HG03103 (cell line): Measurements from ENCODE around the gene KCNJ12.
"Not testable (repeated sequence)": the region's sequence is repeated elsewhere in the genome, so short reads cannot be mapped to it uniquely, and the experiment has no call there.

Experiments used
- ATAC-seq: cut with Tn5 transposase; IDR thresholded peaks from one replicate; pipeline ENCODE4 v1.9.1; 2021; ENCODE audit warnings: low read depth; ENCODE audit not compliant: unreplicated experiment

The KCNJ12 gene

DNA sequence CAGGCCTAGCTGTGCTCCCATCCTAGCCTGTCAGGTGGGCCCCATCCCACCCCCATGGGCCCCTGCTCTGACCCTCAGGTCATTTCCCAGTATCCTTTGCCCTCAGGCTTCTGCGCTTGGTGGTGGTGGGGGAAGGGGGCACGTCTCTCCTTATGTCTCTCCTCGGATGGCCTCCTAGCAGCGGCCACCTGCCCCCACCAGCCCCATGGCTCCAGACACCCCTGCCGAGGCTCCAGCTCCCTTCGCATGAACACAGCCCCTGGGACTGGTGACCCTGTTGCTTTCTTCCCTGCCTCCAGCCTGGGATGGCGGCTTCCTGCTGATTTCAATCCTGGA lies 27.3 kb upstream of the KCNJ12 start:
- ATAC-seq = not testable (repeated sequence)

DNA sequence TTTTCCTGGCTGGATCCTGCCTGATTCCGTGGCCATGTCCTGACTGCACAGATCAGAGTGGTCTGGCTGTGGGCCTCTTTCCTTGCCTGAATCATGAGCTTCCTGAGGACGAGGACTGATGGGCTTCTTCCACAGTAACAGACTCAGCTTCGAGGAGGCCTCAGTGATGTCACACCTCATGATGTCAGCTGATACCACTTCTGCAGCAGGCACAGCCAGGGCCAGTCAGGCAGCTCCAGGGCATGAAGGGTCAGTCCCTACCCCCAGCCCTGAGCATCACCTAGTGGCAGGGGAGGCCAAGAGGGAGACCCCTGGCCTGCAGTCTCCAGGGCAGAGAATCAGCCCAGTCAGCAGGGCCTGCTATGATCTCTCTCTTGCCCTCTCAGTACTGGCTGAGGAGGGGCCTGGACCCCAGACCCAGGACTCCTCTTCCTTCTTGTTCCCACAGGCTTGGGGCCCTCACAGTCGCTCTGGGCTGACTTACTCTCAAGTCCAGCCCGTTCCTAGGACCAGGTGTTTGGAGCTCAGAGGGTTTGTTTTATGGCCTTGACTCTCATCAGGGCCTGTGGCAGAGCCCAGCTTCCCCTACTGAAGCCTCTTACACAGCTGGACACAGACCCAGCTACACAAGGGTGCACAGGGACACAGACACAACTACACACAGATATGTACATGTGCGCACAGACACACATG lies 26.7 kb upstream of the KCNJ12 start:
- not testable (repeated sequence) for ATAC-seq

DNA sequence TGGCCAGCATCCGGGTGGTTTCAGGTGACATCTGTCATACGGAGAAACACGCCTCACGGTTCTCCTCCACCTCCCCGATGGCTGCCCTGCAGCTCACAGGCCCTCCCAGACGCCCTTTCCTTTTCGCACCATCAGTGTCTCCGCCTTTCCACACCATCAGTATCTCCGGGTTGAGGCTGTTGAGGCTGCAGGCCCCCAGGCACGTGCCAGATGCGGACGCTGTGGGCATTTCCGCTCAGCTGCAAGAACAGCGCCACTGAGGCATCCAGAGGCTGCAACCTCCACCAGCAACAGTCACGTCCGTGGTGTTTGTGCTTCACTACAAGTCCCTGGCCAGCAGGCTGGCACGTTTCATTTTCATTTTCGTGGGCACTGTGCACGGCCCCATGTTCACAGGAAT lies 25.7 kb upstream of the KCNJ12 start:
- ATAC-seq = not testable (repeated sequence)

DNA sequence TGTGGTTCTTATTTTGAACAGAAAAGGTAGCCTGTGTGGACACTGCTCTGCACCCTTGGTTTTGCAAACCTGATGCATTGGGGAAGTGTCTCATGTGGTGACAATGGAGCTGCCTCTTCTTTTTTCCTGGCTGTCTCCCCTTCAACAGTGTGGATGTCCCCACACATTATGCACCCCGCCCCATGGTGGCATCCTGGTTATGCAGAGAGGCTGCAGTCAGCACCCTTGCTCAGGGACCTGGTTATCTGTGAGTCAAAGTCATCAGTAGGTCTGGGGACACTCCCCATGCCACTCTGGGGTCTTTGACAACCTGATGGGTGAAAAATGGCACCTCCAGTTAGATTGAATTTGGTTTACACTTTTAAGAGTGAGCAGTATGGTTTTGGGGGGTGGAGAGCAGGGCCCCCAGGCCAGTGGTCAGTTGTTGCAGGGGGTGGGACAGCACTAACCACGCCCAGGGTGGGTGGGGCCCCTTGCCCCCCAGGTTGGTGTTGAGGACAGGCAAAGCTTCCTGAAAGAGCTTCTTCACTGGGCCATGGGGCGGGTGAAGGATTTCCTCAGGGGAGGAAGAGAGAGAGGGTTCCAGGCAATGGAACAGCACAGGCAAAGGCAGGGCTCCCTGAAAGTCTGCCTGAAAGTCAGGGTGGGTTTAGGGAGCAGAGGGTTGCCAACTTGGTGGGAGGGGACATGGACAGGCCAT lies 24.6 kb upstream of the KCNJ12 start:
- no peak for ATAC-seq

DNA sequence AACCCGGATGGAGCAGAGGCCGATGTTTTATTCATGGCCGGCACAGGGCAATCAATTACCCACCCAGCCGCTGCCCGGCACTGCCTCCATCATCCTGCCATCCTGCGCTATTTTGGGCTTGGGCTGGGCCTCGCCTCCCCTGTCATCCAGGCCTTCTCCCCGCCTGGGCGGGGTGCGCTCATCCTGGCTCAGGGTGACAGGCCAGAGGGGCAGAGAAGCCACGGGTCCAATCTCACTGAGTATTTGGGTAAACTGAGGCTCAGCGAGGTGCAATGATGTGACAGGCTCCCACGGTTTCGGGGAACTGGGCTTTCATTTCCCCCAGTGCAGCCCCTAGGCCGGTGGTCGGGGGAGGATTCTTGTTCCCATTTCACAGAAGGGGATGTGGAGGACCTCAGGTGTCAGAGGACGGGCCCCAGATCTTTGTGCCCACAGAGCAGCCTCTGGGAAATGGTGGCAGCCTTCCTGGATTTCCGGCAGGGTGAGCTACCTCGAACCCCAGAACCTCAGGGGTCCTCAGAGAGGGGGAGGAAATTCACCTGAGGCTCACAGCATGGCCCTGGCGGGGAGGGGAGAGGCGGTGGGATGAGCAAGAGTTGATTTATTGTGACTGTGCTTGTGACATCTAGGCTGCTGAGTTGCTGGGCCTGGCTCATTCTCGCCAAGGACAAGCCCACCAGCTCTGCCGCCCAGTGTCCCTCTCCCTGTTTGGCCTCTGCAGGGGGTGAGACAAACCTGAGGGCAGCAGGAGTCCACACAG lies 23.8 kb upstream of the KCNJ12 start:
- no peak for ATAC-seq

DNA sequence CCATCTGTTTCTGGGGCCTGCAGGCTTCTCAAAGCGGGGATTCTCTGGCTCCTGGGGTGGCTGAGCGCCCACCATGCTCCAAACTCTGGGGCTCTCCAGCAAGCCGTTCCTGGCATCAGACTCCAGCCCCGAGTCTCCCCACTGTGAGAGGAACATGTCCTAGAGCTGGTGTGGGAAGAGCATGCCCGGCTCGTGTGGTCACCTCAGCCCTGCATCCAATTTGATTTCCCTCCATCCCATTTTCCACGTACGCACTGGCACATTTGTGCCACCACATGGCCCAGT lies 23.2 kb upstream of the KCNJ12 start:
- no peak for ATAC-seq

DNA sequence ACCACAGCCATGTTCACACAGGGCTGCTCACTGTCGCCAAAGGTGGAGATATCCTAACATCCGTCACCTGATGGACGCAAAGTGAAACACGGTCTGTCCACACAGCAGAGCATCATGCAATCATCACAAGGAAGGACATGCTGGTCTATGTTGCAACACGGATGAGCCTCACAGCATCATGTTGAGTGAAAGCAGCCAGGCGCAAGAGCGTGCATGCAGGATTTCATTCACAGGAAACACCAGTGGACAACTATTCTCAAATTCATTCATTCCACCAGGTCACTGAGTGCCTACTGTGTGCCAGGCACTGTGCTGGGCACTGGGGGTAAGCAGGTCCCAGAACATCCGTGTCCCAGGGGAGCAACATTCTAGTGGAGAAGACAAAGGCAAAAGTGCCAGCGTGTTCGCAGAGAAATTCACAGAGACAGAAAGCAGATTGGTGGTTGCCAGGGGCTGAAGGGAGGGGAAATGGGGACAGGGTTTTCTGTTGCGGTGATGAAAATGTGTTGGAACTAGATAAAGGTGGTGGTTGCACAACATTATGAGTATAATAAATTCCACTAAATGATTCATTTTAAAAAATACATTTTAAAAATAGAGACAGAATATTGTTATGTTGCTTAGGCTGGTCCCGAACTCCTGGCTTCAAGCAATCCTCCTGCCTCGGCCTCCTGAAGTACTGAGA lies 22.7 kb upstream of the KCNJ12 start:
- ATAC-seq = no peak

DNA sequence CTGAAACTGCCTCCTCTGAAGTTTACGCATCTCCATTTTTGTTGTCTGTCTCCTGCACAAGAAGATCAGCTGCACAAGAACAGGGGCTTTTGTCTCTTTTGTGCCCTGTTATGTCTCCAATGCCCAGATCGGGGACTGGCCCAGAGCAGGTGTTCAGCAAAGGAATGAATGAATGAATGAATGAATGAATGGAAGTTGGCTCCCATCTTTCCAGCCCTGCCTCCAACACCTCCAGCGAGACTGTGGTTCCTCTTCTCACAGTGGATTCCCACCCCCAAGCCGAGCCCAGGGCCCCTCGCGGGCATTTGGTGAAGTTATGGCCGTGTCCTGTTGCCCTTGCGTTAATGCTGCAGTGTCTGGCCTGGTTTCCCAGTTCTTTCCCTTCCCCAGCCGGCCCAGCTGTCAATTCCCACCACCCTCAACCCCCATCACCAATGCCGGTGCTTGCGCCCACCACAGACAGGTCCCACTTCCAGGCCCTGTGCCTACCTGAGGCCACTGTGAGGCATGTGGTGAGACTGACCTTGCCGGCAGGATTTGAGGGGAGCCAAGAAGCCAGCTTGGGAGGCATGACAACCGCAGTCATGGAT lies 21.3 kb upstream of the KCNJ12 start:
- no peak for ATAC-seq

DNA sequence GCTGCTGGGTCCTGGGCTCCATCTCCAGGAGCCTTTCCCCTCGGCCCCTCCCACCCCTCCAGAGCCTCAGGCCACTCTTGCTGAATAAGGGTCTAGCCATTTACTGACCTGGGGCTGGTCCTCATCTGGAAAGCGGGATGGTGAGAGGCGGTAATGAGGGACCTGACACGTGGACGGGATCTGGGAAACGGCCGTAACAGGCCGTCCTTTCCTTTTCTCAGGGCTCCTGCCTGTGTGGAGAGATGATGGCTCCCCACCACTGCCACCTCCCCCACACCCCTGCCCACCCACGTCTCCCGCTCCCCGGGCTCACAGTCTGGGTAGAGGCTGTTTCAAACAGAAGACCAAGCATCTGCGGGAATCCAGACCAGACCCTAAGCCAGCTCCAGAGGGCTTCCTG lies 20.6 kb upstream of the KCNJ12 start:
- no peak for ATAC-seq

DNA sequence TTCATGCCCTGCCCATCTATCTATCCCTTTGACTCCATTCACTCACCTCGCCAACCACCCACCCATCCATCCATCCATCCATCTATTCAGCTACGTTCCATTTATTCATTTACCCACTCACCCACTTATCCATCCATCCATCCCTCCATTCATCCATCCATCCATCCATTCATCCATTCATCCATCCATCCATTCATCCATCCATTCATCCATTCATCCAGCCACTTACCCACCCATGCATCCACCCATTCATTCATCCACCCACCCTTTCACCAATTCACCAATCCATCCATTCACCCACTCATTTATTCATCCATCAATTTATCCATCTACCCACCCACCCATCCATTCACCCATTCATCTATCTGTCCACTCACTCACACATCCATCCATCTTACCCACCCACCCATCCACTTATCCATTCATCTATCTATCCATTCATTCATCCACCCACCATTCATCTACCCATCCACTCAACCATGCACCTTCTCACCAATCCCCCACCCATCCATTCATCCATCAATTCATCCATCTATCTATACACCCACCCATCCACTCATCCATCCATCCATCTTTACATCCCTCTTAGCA lies 19.5 kb upstream of the KCNJ12 start:
- no peak for ATAC-seq

DNA sequence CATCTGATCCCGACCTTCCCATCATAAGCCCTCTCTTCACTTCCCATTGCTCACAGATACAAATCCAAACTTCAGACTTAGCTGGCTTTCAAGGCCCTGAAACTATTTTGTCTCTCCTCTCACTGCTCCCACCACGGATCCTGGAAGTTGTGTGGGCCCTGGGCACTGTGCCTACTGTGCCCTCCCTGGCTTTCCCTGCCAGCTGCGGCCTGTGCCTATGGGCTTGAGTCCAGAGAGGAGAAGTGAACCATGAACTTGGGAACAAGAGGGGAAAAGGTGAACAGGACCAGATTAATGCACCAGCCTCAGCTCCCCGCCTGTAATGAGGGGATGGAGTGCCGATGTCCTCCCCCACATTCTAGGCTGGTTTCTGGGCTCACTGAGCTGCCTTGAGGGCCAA lies 18.9 kb upstream of the KCNJ12 start:
- no peak for ATAC-seq

DNA sequence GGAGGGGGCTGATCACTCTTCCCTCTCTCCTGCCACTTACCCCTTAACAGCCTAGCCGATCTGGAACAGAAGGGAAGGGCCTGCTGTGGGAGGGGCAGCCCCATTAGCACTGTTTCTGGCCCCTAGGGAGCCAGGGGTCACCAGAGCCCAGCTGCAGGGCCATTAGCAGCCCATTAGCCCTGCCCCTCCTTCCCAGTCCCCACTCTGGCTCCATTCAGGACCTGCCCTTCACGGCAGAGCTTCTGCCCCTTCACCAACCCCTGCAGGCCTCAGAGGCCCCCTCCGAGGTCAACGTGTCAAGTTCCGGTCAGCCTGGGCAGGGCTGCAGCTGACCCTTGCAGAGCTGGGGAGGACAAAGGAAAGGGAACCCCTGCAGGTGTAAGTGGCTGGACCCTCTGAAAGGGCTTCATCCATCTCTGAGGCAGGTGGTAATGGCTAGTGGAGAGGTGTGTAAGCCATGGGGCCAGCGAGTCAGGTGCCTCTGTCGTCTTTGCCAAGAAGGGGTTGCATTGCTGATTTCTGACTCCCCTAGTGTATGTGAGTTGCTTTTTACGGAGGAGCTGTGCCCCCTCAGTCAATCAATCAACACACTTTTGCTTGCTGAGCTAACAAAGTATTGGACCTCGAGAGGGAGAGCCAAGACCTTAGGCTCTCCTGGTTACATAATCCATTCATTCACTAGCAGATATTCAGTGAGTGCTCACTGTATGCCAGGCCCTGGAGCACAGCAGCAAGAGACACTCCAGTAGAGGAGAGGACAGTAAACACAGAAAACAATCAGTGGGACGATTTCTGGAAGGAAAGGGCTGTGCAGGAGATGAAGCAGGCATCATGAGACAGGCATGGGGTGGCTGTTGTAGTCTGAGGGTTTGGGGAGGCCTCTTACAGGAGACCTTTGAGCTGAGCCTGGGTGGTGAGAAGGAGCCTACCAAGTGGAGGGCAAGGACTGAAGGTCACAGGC lies 18.2 kb upstream of the KCNJ12 start:
- no peak for ATAC-seq

DNA sequence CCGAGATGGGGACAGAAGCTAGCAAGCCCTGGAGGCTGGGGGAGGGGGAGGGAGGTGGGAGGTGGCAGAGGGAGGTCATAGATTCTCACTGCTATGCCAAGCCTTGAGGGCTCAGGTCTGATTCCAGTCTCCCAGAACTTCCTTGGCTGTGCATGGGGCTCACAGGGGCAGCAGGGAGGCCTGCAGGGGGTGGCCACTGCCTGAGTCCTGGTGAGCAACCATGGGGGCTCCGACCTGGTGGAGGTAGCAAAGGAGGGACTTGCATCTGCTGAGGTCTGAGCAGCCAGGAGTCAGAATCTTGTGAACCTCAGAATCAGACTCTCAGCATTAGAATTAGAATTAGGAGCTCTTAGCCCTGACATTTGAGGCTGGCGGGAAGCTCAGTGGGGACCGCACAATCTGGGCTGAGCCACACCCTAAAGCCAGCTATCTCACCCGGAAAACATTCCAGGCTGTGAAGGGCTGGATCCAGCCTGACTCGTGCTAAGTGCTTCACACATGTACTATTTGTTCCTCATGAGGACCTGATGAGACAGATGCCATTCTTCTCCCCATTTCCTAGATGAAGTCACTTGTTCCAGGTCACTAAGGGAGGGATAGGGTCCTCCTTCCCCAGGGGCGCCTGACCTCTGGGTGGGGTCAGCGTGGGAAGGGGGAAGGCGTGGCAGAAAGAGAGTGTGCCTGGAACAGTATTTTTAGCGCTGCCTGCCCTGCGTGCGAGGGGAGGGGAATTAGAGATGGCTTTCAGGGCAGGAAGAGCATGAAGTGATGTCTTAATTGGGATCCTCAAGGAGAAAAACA lies 17.3 kb upstream of the KCNJ12 start:
- ATAC-seq = no peak

DNA sequence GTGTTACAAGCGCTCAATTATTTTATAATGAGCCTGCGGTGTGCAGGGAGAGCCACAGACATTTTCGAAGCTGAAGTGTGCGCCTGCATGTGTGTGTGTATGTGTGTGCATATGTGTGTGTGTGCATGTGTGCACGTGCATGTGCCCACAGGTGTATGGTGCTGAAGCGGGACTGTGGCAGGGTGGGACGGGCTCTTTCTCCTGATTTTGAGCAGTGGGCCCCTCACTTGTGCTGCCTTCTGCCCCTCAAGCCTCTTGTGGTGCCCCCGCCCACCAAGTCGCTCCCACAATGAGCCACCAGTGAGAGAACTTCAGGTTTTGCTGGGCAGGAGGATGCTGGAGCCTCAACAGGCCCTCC lies 16.7 kb upstream of the KCNJ12 start:
- no peak for ATAC-seq

DNA sequence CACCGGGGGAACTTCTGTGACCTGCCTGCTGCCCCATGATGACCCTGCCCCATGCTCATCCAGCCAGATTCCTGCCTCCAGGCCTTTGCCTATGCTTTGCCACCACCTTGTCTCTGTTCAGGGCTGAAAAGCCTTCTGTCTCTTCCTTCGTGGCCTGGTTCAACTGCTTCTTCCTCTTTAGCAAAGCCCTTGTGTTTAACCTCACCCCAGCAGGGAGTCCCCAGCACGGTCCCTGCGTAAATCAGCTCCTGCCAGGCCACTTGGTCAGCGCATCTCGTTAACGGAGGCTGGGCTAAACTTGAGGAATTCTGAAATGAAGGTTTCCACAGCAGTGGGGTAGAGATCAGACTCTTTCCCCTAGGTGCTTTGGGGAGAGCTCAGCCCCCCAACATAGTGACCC lies 16.1 kb upstream of the KCNJ12 start:
- ATAC-seq = no peak

DNA sequence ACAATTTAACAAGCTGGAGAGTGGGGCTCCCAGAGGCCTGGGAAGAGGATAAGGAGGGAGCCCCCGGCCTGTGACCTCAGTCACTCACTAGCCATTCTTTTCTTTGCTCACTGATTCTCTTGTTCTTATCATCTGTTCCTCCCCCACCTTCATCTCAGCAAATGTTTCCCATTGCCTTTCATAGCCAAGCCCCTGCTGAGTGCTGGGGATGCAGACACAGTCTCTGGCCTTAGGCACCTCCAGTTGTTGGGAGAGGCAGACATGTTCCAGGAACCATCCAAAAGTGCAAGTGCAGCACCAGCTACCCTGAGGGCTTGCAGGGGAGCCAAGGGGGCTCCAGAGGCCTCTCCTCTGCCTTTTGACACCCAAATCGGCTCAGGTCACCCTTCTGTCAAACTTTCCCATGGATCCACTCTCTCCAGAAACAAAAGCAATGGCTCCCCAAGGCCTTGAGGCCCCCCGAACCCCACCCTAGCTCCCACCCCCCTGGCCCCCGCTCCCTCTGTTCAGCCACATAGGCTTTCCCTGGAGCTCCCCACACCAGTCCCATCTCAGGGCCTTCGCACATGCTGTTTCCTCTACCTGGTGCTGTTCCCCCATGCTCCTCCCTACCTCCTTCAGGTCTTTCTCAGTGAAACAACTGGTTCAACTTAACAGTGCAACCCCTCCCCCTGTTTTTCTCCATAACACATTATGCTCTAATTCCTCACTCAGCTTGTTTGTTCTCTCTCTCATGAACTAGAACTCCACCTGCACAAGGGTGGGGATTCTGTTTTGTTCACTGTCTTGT lies 14.9 kb upstream of the KCNJ12 start:
- no peak for ATAC-seq

DNA sequence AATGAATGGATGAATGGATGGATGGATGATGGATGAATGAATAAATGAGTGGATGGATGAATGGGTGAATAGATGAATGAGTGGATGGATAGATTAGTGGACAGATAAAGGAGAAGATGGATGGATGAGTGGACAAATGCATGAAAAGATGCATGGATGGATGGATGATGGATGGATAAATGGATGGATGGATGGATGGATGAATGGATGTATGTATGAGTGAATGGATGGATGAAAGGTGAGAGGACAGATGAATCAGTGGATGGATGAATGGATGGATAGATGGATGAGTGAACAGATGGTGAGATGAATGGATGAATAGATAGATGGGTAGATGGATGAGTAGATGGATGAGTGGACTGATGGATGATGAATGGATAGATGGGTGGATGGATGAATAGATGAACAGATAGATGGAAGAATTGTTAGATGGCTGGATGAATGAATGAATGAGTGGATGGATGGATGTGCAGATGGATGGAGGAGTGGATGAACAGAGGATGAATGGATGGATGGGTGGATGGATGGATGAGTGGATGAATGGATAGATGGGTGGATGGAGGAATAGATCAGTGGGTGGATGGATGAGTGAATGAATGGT lies 13.7 kb upstream of the KCNJ12 start:
- no peak for ATAC-seq
